ENCODE measurements around the gene C18orf63.

DNA sequence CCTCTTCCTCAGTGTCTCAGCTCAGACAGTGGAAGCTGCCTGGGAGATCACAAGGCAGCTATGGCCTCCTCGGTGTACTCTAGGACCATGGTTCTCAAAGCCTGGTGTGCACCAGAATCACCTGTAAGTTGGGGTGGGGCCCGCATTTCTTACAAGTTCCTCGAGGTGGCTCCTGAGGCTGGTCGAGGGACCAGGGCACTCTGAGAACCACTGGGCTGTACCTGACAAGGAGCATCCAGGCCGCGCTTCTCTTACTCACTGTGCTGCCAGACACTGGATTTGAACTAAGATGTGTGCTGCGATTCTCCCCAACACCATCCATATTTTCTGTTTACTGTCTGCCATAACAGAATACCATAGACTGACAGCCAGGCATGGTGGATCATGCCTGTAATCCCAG lies 81.9 kb downstream of the C18orf63 start:
- TF ChIP-seq YY1 (IDR thresholded peaks at IDR 0.05; ENCODE audit: insufficient read depth, insufficient read length) (no peak), SUZ12 (IDR thresholded peaks at IDR 0.05; ENCODE audit: extremely low read depth, insufficient read depth, insufficient read length) (no peak), ZNF274 (IDR thresholded peaks at IDR 0.05; ENCODE audit: low read depth, low read length) (no peak)
